ENCODE measurements around the gene SLC27A6.

DNA sequence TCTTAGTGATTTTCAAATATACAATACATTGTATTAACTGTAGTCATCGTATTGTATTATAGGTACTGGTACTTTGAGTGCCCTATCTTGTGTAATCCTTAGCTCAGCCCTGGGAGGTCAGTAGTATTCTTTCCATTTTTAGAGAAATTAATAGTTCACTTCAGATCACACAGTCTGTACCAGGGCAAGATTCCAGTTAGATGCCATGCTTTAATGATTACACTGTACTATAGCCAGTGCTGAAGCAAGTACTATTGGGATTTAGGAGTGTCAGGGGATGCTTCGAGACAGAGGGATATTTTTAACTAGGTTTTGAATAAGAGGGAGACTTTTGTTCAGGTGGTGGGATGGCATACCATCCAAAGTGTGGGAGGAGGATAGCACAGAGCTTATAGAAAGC, 41.0 kb upstream of the SLC27A6 start:
- TF ChIP-seq, protein P1, sequence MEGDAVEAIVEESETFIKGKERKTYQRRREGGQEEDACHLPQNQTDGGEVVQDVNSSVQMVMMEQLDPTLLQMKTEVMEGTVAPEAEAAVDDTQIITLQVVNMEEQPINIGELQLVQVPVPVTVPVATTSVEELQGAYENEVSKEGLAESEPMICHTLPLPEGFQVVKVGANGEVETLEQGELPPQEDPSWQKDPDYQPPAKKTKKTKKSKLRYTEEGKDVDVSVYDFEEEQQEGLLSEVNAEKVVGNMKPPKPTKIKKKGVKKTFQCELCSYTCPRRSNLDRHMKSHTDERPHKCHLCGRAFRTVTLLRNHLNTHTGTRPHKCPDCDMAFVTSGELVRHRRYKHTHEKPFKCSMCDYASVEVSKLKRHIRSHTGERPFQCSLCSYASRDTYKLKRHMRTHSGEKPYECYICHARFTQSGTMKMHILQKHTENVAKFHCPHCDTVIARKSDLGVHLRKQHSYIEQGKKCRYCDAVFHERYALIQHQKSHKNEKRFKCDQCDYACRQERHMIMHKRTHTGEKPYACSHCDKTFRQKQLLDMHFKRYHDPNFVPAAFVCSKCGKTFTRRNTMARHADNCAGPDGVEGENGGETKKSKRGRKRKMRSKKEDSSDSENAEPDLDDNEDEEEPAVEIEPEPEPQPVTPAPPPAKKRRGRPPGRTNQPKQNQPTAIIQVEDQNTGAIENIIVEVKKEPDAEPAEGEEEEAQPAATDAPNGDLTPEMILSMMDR (IDR thresholded peaks at IDR 0.05; ENCODE audit: poor library complexity) = no peak
- TF ChIP-seq EZH2 (IDR thresholded peaks at IDR 0.05; ENCODE audit: borderline replicate concordance) = no peak
